Measurements from ENCODE around the gene ZC3H7B.

Gene ZC3H7B

GRCh38 chr22:41354979-41355378 lies 53.7 kb downstream of the ZC3H7B start:
- TF ChIP-seq FOXM1 (IDR thresholded peaks at IDR 0.05; ENCODE audit: borderline replicate concordance, low read depth) = no peak
- TF ChIP-seq TAF1 (IDR thresholded peaks at IDR 0.05; ENCODE audit: low read depth) = no peak
- TF ChIP-seq CEBPB (IDR thresholded peaks at IDR 0.05) = no peak
- no peak for TF ChIP-seq ZBTB7A (IDR thresholded peaks at IDR 0.05; ENCODE audit: low read depth)
- no peak for TF ChIP-seq USF1 (IDR thresholded peaks at IDR 0.05)
- no peak for TF ChIP-seq RAD21 (IDR thresholded peaks at IDR 0.05; ENCODE audit: low read depth)
- no peak for TF ChIP-seq MAX (IDR thresholded peaks at IDR 0.05)
- no peak for TF ChIP-seq EP300 (IDR thresholded peaks at IDR 0.05; ENCODE audit: borderline replicate concordance)
- no peak for TF ChIP-seq TCF12 (IDR thresholded peaks at IDR 0.05; ENCODE audit: low read depth)
- TF ChIP-seq CREB1 (IDR thresholded peaks at IDR 0.05; ENCODE audit: low read depth) = no peak
- no peak for TF ChIP-seq NFIC (IDR thresholded peaks at IDR 0.05)
- TF ChIP-seq EGR1 (IDR thresholded peaks at IDR 0.05) = no peak
- no peak for TF ChIP-seq YY1 (IDR thresholded peaks at IDR 0.05; ENCODE audit: low read depth)
- no peak for TF ChIP-seq TEAD4 (IDR thresholded peaks at IDR 0.05)

- TF ChIP-seq CEBPB (IDR thresholded peaks at IDR 0.05) (no peak), FOXM1 (IDR thresholded peaks at IDR 0.05; ENCODE audit: borderline replicate concordance, low read depth) (no peak), TEAD4 (IDR thresholded peaks at IDR 0.05) (no peak)
Measured at GRCh38 chr22:41355895-41356294, 54.6 kb downstream of the ZC3H7B start.

- TF ChIP-seq REST (IDR thresholded peaks at IDR 0.05; ENCODE audit: low read depth) (no peak), TCF12 (IDR thresholded peaks at IDR 0.05; ENCODE audit: low read depth) (no peak), FOXM1 (IDR thresholded peaks at IDR 0.05; ENCODE audit: borderline replicate concordance, low read depth) (no peak), YY1 (IDR thresholded peaks at IDR 0.05; ENCODE audit: low read depth) (no peak), TAF1 (IDR thresholded peaks at IDR 0.05; ENCODE audit: low read depth) (no peak), RAD21 (IDR thresholded peaks at IDR 0.05; ENCODE audit: low read depth) (no peak), CEBPB (IDR thresholded peaks at IDR 0.05) (no peak), MAX (IDR thresholded peaks at IDR 0.05) (no peak), CREB1 (IDR thresholded peaks at IDR 0.05; ENCODE audit: low read depth) (no peak), USF1 (IDR thresholded peaks at IDR 0.05) (no peak), TEAD4 (IDR thresholded peaks at IDR 0.05) (no peak), EP300 (IDR thresholded peaks at IDR 0.05; ENCODE audit: borderline replicate concordance) (no peak)
Measured at GRCh38 chr22:41356430-41357028, 55.2 kb downstream of the ZC3H7B start.

GRCh38 chr22:41357191-41357590 lies 55.9 kb downstream of the ZC3H7B start:
- TF ChIP-seq REST (IDR thresholded peaks at IDR 0.05; ENCODE audit: low read depth) (no peak), RAD21 (IDR thresholded peaks at IDR 0.05; ENCODE audit: low read depth) (no peak), EGR1 (IDR thresholded peaks at IDR 0.05) (no peak), USF1 (IDR thresholded peaks at IDR 0.05) (no peak), NFIC (IDR thresholded peaks at IDR 0.05) (no peak), TCF12 (IDR thresholded peaks at IDR 0.05; ENCODE audit: low read depth) (no peak), CEBPB (IDR thresholded peaks at IDR 0.05) (no peak), CREB1 (IDR thresholded peaks at IDR 0.05; ENCODE audit: low read depth) (no peak), FOXM1 (IDR thresholded peaks at IDR 0.05; ENCODE audit: borderline replicate concordance, low read depth) (no peak), EP300 (IDR thresholded peaks at IDR 0.05; ENCODE audit: borderline replicate concordance) (no peak), TEAD4 (IDR thresholded peaks at IDR 0.05) (no peak), YY1 (IDR thresholded peaks at IDR 0.05; ENCODE audit: low read depth) (no peak), ZBTB7A (IDR thresholded peaks at IDR 0.05; ENCODE audit: low read depth) (no peak), MAX (IDR thresholded peaks at IDR 0.05) (no peak), TAF1 (IDR thresholded peaks at IDR 0.05; ENCODE audit: low read depth) (no peak)

- no peak for TF ChIP-seq USF1 (IDR thresholded peaks at IDR 0.05)
- TF ChIP-seq MAX (IDR thresholded peaks at IDR 0.05) = no peak
- no peak for TF ChIP-seq CREB1 (IDR thresholded peaks at IDR 0.05; ENCODE audit: low read depth)
- no peak for TF ChIP-seq TEAD4 (IDR thresholded peaks at IDR 0.05)
- TF ChIP-seq EGR1 (IDR thresholded peaks at IDR 0.05) = no peak
- no peak for TF ChIP-seq ZBTB7A (IDR thresholded peaks at IDR 0.05; ENCODE audit: low read depth)
- no peak for TF ChIP-seq TAF1 (IDR thresholded peaks at IDR 0.05; ENCODE audit: low read depth)
- no peak for TF ChIP-seq REST (IDR thresholded peaks at IDR 0.05; ENCODE audit: low read depth)
- TF ChIP-seq FOXM1 (IDR thresholded peaks at IDR 0.05; ENCODE audit: borderline replicate concordance, low read depth) = no peak
- no peak for TF ChIP-seq TCF12 (IDR thresholded peaks at IDR 0.05; ENCODE audit: low read depth)
- no peak for TF ChIP-seq NFIC (IDR thresholded peaks at IDR 0.05)
- no peak for TF ChIP-seq YY1 (IDR thresholded peaks at IDR 0.05; ENCODE audit: low read depth)
- no peak for TF ChIP-seq CEBPB (IDR thresholded peaks at IDR 0.05)
- no peak for TF ChIP-seq RAD21 (IDR thresholded peaks at IDR 0.05; ENCODE audit: low read depth)
- no peak for TF ChIP-seq EP300 (IDR thresholded peaks at IDR 0.05; ENCODE audit: borderline replicate concordance)
Measured at GRCh38 chr22:41358927-41359326, 57.6 kb downstream of the ZC3H7B start.
